H1 (cell line): ENCODE data around the gene PRIMA1. TPM values are rescaled to one million over a fixed set of nuclear protein-coding genes. Genes with fewer than 3 reads are reported as not detected.

Experiments used
- CTCF ChIA-PET: fragments of 300-600 bp; sonication (Branson Sonifier 250); formaldehyde crosslinking; loops from one replicate; lab custom pipeline; 2021; ENCODE audit not compliant: partially characterized antibody; lab: Charles Lee
- POLR2A ChIA-PET: fragments of 300-600 bp; sonication (Branson Sonifier 250); formaldehyde crosslinking; loops from one replicate; lab custom pipeline; 2021; ENCODE audit warnings: inconsistent platforms; ENCODE audit not compliant: partially characterized antibody; lab: Charles Lee
- DNase-seq, 2 experiments: peaks; one replicate each; pipeline versions ENCODE4 v3.0.0 to v3.0.0-alpha.2; 2010 to 2022; ENCODE audit warnings: low spot score in 2 of 2, low read depth in 1 of 2, mixed read lengths in 1 of 2
- FAIRE-seq: peaks from 2 replicates; lab custom pipeline; 2011; peaks lifted over from hg19 to GRCh38; lab: Jason Lieb, UNC
- H2AFZ ChIP-seq: 2 replicates; pipeline ENCODE4 v1.8.1; 2012; ENCODE audit warnings: low read length, inconsistent platforms
- H2AK5ac ChIP-seq: 2 replicates; pipeline ENCODE4 v1.6.1; 2013; ENCODE audit warnings: low read depth, low read length
- H2BK120ac ChIP-seq: replicated peaks from 2 replicates; pipeline ENCODE3; 2013; ENCODE audit warnings: low read depth, low read length, inconsistent platforms
- H2BK12ac ChIP-seq: 2 replicates; pipeline ENCODE4 v1.6.1; 2013; ENCODE audit warnings: low read depth, low read length
- H2BK15ac ChIP-seq: 2 replicates; pipeline ENCODE4 v1.6.1; 2013; ENCODE audit warnings: low read length
- H2BK20ac ChIP-seq: 2 replicates; pipeline ENCODE4 v1.6.1; 2013; ENCODE audit warnings: low read length
- H2BK5ac ChIP-seq: 2 replicates; pipeline ENCODE4 v1.6.1; 2013; ENCODE audit warnings: low read depth, low read length
- H3K14ac ChIP-seq: 2 replicates; pipeline ENCODE4 v1.6.1; 2013; ENCODE audit warnings: inconsistent platforms; ENCODE audit not compliant: insufficient read length
- H3K18ac ChIP-seq: 2 replicates; pipeline ENCODE4 v1.6.1; 2013; ENCODE audit warnings: low read length; ENCODE audit errors: extremely low read depth
- H3K23ac ChIP-seq: 2 replicates; pipeline ENCODE4 v1.6.1; 2013; ENCODE audit warnings: inconsistent platforms; ENCODE audit not compliant: insufficient read length
- H3K23me2 ChIP-seq: 2 replicates; pipeline ENCODE4 v1.6.1; 2013; ENCODE audit warnings: low read depth, low read length
- H3K27ac ChIP-seq: 2 replicates; pipeline ENCODE4 v1.6.1; 2011; ENCODE audit warnings: low read depth, low read length, inconsistent platforms
- H3K27me3 ChIP-seq, 4 experiments: replicated peaks in 1 of 4; 1 replicate in 1 of 4; 2 replicates in 3 of 4; pipeline versions ENCODE4 v1.6.1 to v1.8.1; 2011 to 2013; ENCODE audit warnings: low read length in 3 of 4, mild to moderate bottlenecking in 3 of 4, inconsistent platforms in 2 of 4, mixed read lengths in 2 of 4, moderate library complexity in 1 of 4; ENCODE audit not compliant: control insufficient read depth in 3 of 4, insufficient read depth in 3 of 4; ENCODE audit errors: extremely low read depth in 1 of 4
- H3K36me3 ChIP-seq, 4 experiments: 2 replicates each; pipeline versions ENCODE4 v1.6.1 to v1.8.1; 2011 to 2013; ENCODE audit warnings: mild to moderate bottlenecking in 4 of 4, low read length in 3 of 4, moderate library complexity in 2 of 4, control low read depth in 1 of 4, inconsistent platforms in 1 of 4; ENCODE audit not compliant: insufficient read depth in 4 of 4, control insufficient read depth in 2 of 4
- H3K4ac ChIP-seq: replicated peaks from 2 replicates; pipeline ENCODE3; 2013; ENCODE audit warnings: low read length, low read depth, mixed read lengths, inconsistent platforms; ENCODE audit not compliant: insufficient read length
- H3K4me1 ChIP-seq, 4 experiments: replicated peaks in 1 of 4; 1 replicate in 1 of 4; 2 replicates in 3 of 4; pipeline versions ENCODE4 v1.6.1 to v1.8.1; 2011 to 2013; ENCODE audit warnings: low read length in 3 of 4, inconsistent platforms in 2 of 4, mixed read lengths in 1 of 4; ENCODE audit not compliant: insufficient read depth in 4 of 4, control insufficient read depth in 3 of 4
- H3K4me2 ChIP-seq, 2 experiments: 2 replicates each; pipeline versions ENCODE4 v1.6.1 to v1.8.1; 2011 to 2013; ENCODE audit warnings: low read depth in 2 of 2, low read length in 2 of 2, control low read depth in 1 of 2, inconsistent platforms in 1 of 2, mild to moderate bottlenecking in 1 of 2; ENCODE audit not compliant: insufficient read depth in 1 of 2
- H3K4me3 ChIP-seq, 4 experiments: fragments of 200-600, 300-600 bp in 1 of 4; sonication (generic), shearing (Covaris generic), sonication (Bioruptor Twin) in 1 of 4; 2 replicates each; pipeline versions ENCODE4 v1.5.1 to v1.8.1; 2011 to 2016; ENCODE audit warnings: low read length in 4 of 4, low read depth in 3 of 4, control low read depth in 2 of 4, inconsistent platforms in 2 of 4, mild to moderate bottlenecking in 2 of 4, mixed read lengths in 1 of 4, moderate library complexity in 1 of 4; ENCODE audit not compliant: insufficient read depth in 2 of 4; ENCODE audit errors: extremely low read depth in 1 of 4
- H3K56ac ChIP-seq: replicated peaks from 2 replicates; pipeline ENCODE3; 2013; ENCODE audit warnings: low read depth, mild to moderate bottlenecking, mixed read lengths, low read length, inconsistent platforms; ENCODE audit not compliant: insufficient read length
- H3K79me1 ChIP-seq: 2 replicates; pipeline ENCODE4 v1.6.1; 2013; ENCODE audit warnings: low read depth, low read length, control low read depth
- H3K79me2 ChIP-seq, 2 experiments: 2 replicates each; pipeline versions ENCODE4 v1.6.1 to v1.8.1; 2012 to 2013; ENCODE audit warnings: low read length in 2 of 2, mild to moderate bottlenecking in 2 of 2, inconsistent platforms in 1 of 2; ENCODE audit not compliant: insufficient read depth in 2 of 2, control insufficient read depth in 1 of 2
- H3K9ac ChIP-seq, 4 experiments: replicated peaks in 1 of 4; 1 replicate in 1 of 4; 2 replicates in 3 of 4; pipeline versions ENCODE4 v1.6.1 to v1.8.1; 2011 to 2013; ENCODE audit warnings: low read depth in 3 of 4, low read length in 3 of 4, control low read depth in 2 of 4, mild to moderate bottlenecking in 2 of 4, moderate library complexity in 2 of 4, inconsistent platforms in 1 of 4; ENCODE audit errors: extremely low read depth in 1 of 4
- H3K9me3 ChIP-seq, 2 experiments: 2 replicates each; pipeline versions ENCODE4 v1.6.1 to v1.8.1; 2012 to 2013; ENCODE audit warnings: mild to moderate bottlenecking in 2 of 2, moderate library complexity in 2 of 2, control low read depth in 1 of 2, inconsistent platforms in 1 of 2, low read depth in 1 of 2, low read length in 1 of 2, mixed read lengths in 1 of 2; ENCODE audit not compliant: insufficient read depth in 2 of 2
- H4K20me1 ChIP-seq, 2 experiments: replicated peaks in 1 of 2; 2 replicates each; pipeline versions ENCODE3 to v1.8.1; 2011 to 2013; ENCODE audit warnings: inconsistent platforms in 2 of 2, low read length in 2 of 2, mild to moderate bottlenecking in 1 of 2; ENCODE audit not compliant: insufficient read depth in 2 of 2, control insufficient read depth in 1 of 2
- H4K5ac ChIP-seq: 2 replicates; pipeline ENCODE4 v1.6.1; 2013; ENCODE audit warnings: low read length, low read depth, mixed read lengths, inconsistent platforms; ENCODE audit not compliant: insufficient read length
- H4K8ac ChIP-seq: 2 replicates; pipeline ENCODE4 v1.8.0; 2013; ENCODE audit warnings: mild to moderate bottlenecking, moderate library complexity, low read length, inconsistent platforms; ENCODE audit not compliant: insufficient read depth; ENCODE audit errors: extremely low read depth
- H4K91ac ChIP-seq: replicated peaks from 2 replicates; pipeline ENCODE3; 2013; ENCODE audit warnings: low read length, mixed read lengths, inconsistent platforms; ENCODE audit not compliant: insufficient read length
- CREB1 ChIP-seq: IDR thresholded peaks from 2 replicates; pipeline ENCODE4 v1.6.1; 2012; ENCODE audit warnings: inconsistent platforms
- EP300 ChIP-seq, 2 experiments: IDR thresholded peaks; 1 replicate in 1 of 2; 2 replicates in 1 of 2; pipeline ENCODE4 v1.6.1; 2011 to 2012; ENCODE audit warnings: low read depth in 2 of 2, low read length in 2 of 2, mild to moderate bottlenecking in 2 of 2, borderline replicate concordance in 1 of 2, inconsistent platforms in 1 of 2, moderate library complexity in 1 of 2
- EZH2 ChIP-seq: fragments of 200-600 bp; sonication (generic); IDR thresholded peaks from 2 replicates; pipeline ENCODE4 v1.7.1; 2012; ENCODE audit warnings: low read depth, mild to moderate bottlenecking, moderate library complexity, low read length, inconsistent platforms; ENCODE audit not compliant: severe bottlenecking
- NRF1 ChIP-seq: IDR thresholded peaks from 2 replicates; pipeline ENCODE4 v1.6.1; 2011; ENCODE audit warnings: mild to moderate bottlenecking, low read depth, low read length, improper control_type of control experiment
- RAD21 ChIP-seq, 2 experiments: IDR thresholded peaks in 1 of 2; conservative IDR thresholded peaks in 1 of 2; 2 replicates each; pipeline ENCODE4 v1.6.1; 2011; ENCODE audit warnings: low read depth in 2 of 2, low read length in 2 of 2, improper control_type of control experiment in 1 of 2, inconsistent platforms in 1 of 2, mild to moderate bottlenecking in 1 of 2, moderate library complexity in 1 of 2
- RFX5 ChIP-seq: IDR thresholded peaks from 2 replicates; pipeline ENCODE4 v1.6.1; 2011; ENCODE audit warnings: low read depth, low read length, improper control_type of control experiment, borderline replicate concordance
- SAP30 ChIP-seq: fragments of 300-600 bp; sonication (generic); IDR thresholded peaks from 2 replicates; pipeline ENCODE4 v1.7.1; 2012; ENCODE audit warnings: low read length, moderate library complexity, mild to moderate bottlenecking, inconsistent platforms; ENCODE audit not compliant: insufficient read depth, insufficient replicate concordance
- SIRT6 ChIP-seq: IDR thresholded peaks from one replicate; pipeline ENCODE4 v1.7.1; 2012; ENCODE audit warnings: low read length, inconsistent platforms
- TBP ChIP-seq: IDR thresholded peaks from 2 replicates; pipeline ENCODE4 v1.6.1; 2011; ENCODE audit warnings: low read depth, low read length, improper control_type of control experiment
- TEAD4 ChIP-seq: IDR thresholded peaks from 2 replicates; pipeline ENCODE4 v1.6.1; 2012; ENCODE audit warnings: low read depth, low read length, inconsistent platforms, mixed read lengths
- WGBS, 2 experiments: shearing (Covaris generic) in 1 of 2; methylation state at CpG; one replicate each; pipeline versions ENCODE4 v1.1.6 to v1.1.7; 2013 to 2015; ENCODE audit warnings: low lambda C conversion rate in 2 of 2, mixed read lengths in 2 of 2, inconsistent platforms in 1 of 2, low coverage in 1 of 2, missing lambda C conversion rate in 1 of 2; ENCODE audit not compliant: insufficient replicate concordance in 2 of 2, insufficient coverage in 1 of 2, insufficient read length in 1 of 2; ENCODE audit errors: extremely low coverage in 1 of 2, missing lambda C conversion rate in 1 of 2; 5-methylcytosine and 5-hydroxymethylcytosine counted together
- polyA plus RNA-seq, 7 experiments: library from polyadenylated mRNA; depleted of rRNA in 3 of 7; stranded (reverse) in 5 of 7; unstranded in 2 of 7; fragments of >200 nt in 5 of 7; fragments of 200-250 nt in 2 of 7; gene quantifications; 1 replicate in 5 of 7; 2 replicates in 1 of 7; 4 replicates in 1 of 7; pipeline versions ENCODE4 v1.2.1 to v1.2.3, GENCODE V29; 2011 to 2013; ENCODE audit warnings: missing spikeins in 2 of 7, mixed read lengths in 2 of 7
- total RNA-seq: library from RNA; stranded (reverse); fragmentation: NEBNext Ultra II Directional; extraction: Animal tissue kit (Norgen Biotek cat#: 25700); gene quantifications from 2 replicates; pipeline ENCODE4 v1.2.1, GENCODE V29; 2021
- TF ChIP-seq, protein P1 (sequence below): IDR thresholded peaks from 2 replicates; pipeline ENCODE4 v1.6.1; 2012; ENCODE audit warnings: low read length, inconsistent platforms

Gene PRIMA1
- total and polyA plus RNA-seq, 2 of the 8 experiments (the other 6 are each of a cell fraction or from before 2014, with no cell fraction given) = 2.8 to 4.5 TPM

DNA sequence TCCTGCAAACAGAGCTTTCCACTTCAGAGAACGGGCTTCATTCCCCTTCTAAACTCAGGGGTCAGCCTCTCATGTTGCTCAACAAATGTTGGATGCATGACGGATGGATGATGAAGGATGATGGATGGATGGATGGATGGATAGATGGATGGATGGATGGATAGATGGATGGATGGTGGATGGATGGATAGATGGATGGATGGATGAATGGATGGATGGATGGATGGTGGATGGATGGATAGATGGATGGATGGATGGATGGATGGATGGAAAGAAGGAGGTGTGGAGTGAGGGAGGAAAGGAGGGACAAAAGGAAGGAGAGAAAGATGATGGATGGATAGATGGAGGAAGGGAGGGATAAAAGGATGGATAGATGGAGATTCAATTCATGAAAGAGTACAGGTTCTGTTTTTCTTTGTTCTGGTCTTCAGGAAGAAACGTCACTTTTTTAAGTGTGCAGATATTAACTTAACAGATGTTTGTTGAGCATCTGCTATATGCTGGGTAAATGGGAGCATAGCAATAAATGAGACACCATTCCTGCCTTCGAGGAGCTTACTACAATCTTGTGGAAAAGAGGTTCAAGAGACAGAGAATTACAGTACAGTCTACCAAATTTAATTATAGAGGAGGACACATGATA, 41.7 kb upstream of the PRIMA1 start:
- no peak overlapping the region for H2BK20ac ChIP-seq
- FAIRE-seq (no peak), DNase-seq (no peak)
- H2AK5ac ChIP-seq = no peak overlapping the region
- H3K18ac ChIP-seq = no peak overlapping the region
- no peak overlapping the region for H3K9ac ChIP-seq
- H2AFZ ChIP-seq = no peak overlapping the region
- no peak overlapping the region for H3K27ac ChIP-seq
- H3K36me3 ChIP-seq = no peaks in the 10 kb centered on the region; a peak in 1 of 8 replicates
- no peak overlapping the region for H3K56ac ChIP-seq
- H3K79me2 ChIP-seq = no peaks in the 10 kb centered on the region
- no peak overlapping the region for H2BK5ac ChIP-seq
- H2BK120ac ChIP-seq = no peak overlapping the region
- ChIA-PET POLR2A (no interaction called here), CTCF (interaction anchor here (0.8 to 1.2 kb wide), 2 partner anchors 25 to 175 kb away, joined by 3 read pairs; no protein-coding TSS in a partner anchor)
- H3K23me2 ChIP-seq = peaks cover 5% of the 10 kb centered on the region; the same call in 1 of the 2 replicates
- H3K4ac ChIP-seq = no peak overlapping the region
- 77 to 100% methylated on average over 1 to 4 of the region's 4 CpGs for WGBS, 2 experiments
- no peaks in the 10 kb centered on the region for H3K9me3 ChIP-seq
- H3K23ac ChIP-seq = no peak overlapping the region
- no peak overlapping the region for H4K91ac ChIP-seq
- H4K8ac ChIP-seq = no peak overlapping the region
- H3K4me1 ChIP-seq = no peaks in the 10 kb centered on the region
- no peak overlapping the region for H2BK12ac ChIP-seq
- no peak overlapping the region for H2BK15ac ChIP-seq
- H3K4me2 ChIP-seq = no peak overlapping the region
- H4K20me1 ChIP-seq = no peaks in the 10 kb centered on the region
- H4K5ac ChIP-seq = no peak overlapping the region
- H3K79me1 ChIP-seq = no peaks in the 10 kb centered on the region
- H3K14ac ChIP-seq = no peak overlapping the region
- no peak overlapping the region for H3K4me3 ChIP-seq
- H3K27me3 ChIP-seq = no peaks in the 10 kb centered on the region
- TF ChIP-seq EZH2 (no peak), TBP (no peak), EP300 (IDR thresholded peaks at IDR 0.05; ENCODE audit: borderline replicate concordance in 1 of 2, low read depth in 2 of 2, low read length in 2 of 2) (no peak), NRF1 (no peak), RAD21 (IDR thresholded peaks at IDR 0.05 in 1 of 2, conservative IDR thresholded peaks at IDR 0.05 in 1 of 2; ENCODE audit: low read depth in 2 of 2, low read length in 2 of 2) (no peak), SAP30 (no peak), RFX5 (no peak), CREB1 (no peak), SIRT6 (no peak), TEAD4 (no peak)
- TF ChIP-seq, protein P1, sequence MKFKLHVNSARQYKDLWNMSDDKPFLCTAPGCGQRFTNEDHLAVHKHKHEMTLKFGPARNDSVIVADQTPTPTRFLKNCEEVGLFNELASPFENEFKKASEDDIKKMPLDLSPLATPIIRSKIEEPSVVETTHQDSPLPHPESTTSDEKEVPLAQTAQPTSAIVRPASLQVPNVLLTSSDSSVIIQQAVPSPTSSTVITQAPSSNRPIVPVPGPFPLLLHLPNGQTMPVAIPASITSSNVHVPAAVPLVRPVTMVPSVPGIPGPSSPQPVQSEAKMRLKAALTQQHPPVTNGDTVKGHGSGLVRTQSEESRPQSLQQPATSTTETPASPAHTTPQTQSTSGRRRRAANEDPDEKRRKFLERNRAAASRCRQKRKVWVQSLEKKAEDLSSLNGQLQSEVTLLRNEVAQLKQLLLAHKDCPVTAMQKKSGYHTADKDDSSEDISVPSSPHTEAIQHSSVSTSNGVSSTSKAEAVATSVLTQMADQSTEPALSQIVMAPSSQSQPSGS = no peak
